Hematopoietic multipotent progenitor cell (in vitro differentiated cells): ENCODE measurements around the gene RPS19BP1. TPM values are rescaled to one million over a fixed set of nuclear protein-coding genes. Genes with fewer than 3 reads are reported as not detected.
A peak's percentile ranks its signal among the peaks of the same experiment; 100 is the strongest.

Experiments used
- DNase-seq, 3 donors: peaks; one replicate each; pipeline ENCODE4 v3.0.0-alpha.2; 2011 to 2015; ENCODE audit warnings: low read depth in 2 of 3, low spot score in 2 of 3
- total RNA-seq: library from RNA; depleted of rRNA; stranded (reverse); fragments of >200 nt; gene quantifications from one replicate; pipeline ENCODE4 v1.2.3, GENCODE V29; 2012

The RPS19BP1 gene
- total RNA-seq, 1 donor, result 40.1 TPM

GRCh38 chr22:39559456-39560105 is 27.0 kb upstream of the RPS19BP1 start:
- DNase-seq, result no peak

DNA sequence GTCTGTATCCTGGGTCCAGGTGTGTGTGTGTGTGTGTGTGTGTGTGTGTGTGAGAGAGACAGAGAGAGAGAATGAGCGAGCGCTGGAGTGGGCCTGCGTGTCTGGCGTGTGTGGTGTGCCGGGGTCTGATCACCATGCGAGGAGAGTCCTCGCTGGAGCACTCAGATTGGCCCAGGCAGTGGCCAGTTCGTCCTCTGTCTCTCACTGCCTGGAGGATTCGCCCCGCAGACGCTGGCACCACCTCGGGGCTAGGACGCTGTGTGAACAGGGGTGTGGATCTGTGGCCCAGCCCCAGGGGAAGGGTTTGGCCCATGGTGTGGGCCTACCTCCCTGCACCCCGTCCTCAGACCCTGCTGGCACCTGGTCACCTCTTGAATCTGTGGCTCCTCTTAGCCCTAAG is 26.4 kb upstream of the RPS19BP1 start:
- DNase-seq, result no peak

- no peak for DNase-seq
Observed at GRCh38 chr22:39558254-39558727, 25.7 kb upstream of the RPS19BP1 start.

GRCh38 chr22:39556970-39557841 is 24.7 kb upstream of the RPS19BP1 start:
- no peak for DNase-seq

- no peak for DNase-seq
Observed at GRCh38 chr22:39554151-39554550, 21.6 kb upstream of the RPS19BP1 start.

GRCh38 chr22:39553429-39553828 is 20.9 kb upstream of the RPS19BP1 start:
- DNase-seq, result no peak

DNA sequence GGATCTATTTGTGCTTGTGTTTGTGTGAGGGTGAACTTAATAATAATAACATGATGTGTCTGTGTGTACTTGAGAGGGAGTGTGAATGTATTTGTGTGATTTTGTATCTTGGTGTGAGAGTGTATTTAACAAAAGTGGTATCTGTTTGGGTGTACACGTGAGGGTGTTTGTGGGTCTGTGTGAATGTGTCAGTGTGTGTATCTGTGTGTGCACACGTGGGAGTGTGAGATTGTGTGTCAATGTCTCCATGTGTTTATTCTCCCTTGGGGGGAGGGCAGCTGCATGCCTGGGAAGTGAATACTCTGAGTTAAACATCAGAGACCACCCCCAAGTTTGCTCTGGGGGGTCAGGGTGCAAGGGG is 15.0 kb upstream of the RPS19BP1 start:
- DNase-seq, result no peak

GRCh38 chr22:39546889-39547586 is 14.5 kb upstream of the RPS19BP1 start:
- DNase-seq, result no peak

DNA sequence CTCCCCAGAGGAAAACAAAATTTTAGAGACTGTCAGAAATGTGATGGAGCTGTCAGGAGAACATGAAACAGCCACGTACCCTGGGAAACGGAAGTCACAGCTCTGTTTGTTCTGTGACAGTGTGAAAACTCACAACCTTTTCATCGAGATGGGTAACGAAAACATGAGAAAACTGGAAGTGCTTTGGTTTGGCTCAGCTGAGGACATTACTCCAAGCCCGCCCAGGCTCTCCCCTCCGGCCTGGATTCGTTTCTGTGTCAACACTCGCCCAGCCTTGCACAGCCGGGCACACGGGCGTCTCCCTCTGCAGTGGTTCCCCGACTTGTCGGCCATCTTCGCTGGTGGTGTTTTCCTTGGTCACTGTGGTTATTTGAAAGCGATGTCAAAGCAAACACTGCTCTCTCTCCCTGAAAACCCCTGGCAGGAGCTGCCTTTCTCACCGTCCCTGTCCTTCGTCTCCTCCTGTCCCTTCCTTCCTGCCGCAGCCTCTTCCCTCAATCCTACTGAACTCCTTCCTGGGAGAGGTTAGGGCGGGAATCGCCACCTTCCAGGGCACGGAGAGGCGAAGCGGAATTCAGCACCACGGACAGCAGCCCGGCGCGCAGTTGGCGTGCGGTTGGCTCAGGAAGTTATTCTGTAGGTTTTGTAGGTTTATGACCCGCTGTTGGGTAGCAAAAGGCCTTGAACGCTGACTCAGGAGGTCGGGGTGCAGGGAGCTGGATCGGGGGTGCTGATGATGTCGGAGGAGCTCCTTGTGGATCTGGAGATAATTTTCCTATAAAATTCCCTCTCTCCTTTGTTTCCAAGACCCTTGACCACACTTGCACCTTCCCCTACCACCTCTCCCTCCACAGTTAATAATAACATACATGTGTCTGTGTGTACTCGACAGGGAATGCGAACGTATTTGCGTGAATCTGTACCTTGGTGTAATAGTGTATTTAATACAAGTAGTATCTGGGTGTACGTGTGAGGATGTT is 13.1 kb upstream of the RPS19BP1 start:
- DNase-seq, result peak in 2 of 3 donors; percentile 57 to 66

DNA sequence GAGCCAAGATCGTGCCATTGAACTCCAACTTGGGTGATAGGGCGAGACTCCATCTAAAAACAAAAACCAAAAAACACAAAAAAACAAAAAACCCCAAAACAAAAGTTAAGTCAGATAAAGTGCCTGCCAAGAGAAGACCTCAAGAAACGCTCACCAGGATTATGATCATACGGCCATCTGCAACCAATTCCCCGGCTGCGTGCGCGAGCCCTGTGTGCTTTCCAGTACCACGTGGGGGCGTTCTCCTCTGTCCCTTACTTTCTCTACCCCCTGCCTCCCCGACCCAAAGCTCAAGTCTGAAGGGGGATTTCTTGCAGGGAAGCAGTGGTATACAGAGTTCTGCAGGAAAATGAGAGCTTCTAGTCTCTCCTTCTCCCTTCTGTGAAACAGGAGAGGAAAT is 10.5 kb upstream of the RPS19BP1 start:
- peak in 2 of 3 donors; percentile 58 to 66 for DNase-seq

DNA sequence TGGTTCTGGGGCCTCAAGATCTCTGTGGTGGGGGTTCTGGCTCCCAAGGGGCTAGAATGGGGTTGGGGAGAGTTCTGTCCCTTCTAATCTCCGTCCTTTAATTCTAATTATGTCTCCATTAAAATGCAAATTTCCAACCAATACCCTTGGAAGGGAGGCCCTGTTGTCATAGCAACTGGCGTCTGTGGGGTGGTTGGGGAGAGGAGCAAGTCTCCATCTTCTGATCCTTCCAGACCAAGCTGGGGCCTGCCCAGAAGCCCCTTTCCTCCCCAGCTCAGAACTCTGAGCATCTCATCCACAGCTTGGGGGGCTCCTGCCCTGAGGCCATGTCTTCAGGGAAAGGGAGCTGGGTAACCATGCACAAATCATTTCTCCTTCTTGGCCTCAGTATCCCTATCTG is 5.4 kb upstream of the RPS19BP1 start:
- no peak for DNase-seq

DNA sequence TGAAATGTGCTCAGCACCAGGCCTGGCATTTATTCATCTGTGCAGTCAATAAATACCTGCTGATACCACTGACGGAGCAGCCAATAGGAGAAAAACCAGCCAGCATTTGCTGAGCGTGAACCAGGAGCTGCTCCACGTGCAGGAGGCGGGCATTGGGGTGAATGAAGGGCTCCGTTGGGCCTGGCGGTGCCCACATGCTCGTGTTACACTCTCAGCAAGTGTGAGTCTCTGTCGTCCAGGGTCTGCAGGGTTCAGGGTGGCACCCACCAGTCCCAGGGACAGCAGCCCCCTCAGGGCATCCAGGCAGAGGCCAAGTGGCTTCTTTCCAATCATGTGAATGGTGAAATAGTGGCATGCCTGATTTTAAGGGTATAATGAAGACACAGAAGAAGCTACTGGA is 4.2 kb upstream of the RPS19BP1 start:
- DNase-seq, result no peak

- DNase-seq, result no peak
Observed at GRCh38 chr22:39535831-39536449, 3.4 kb upstream of the RPS19BP1 start.

- no peak for DNase-seq
Observed at GRCh38 chr22:39535357-39535725, 2.8 kb upstream of the RPS19BP1 start.

DNA sequence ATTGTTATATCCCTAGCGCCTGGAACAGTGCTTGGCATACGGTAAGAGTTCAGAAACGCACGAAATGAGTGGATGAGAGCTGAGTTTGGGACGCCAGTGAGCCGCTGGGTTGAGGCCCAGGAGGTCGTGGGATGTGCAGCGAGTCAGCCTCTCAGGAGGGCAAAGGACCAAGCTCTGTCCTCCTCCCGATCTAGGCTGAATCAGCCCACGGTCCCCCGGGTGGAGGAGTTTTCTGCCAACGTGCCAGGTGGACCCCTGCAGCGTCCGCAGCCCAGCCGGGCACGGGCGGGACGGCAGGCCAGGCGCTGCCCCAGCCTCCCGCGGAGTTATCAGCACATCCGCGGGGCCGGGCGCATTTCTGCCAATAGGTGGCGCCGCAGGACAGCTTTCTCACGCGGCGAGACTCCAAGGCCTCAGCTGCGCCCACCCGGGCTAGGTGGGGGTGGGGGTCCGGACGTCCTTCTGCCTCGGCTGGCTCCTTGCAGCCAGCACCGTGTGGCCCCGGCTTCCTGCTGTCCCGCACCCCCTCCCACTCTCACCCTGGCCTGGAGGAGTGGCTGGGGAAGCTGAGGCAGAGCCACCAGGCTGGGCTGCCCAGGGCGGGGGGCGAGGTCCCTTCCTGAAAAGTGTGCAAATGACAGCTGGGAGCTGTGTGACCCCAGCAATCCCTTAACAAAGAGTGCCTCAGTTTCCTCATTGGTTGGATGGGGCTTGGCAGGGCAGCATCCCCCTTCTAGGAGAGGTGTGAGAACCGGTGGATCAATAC is 2.2 kb upstream of the RPS19BP1 start:
- peak; percentile 67 to 79 (median 73) for DNase-seq

DNA sequence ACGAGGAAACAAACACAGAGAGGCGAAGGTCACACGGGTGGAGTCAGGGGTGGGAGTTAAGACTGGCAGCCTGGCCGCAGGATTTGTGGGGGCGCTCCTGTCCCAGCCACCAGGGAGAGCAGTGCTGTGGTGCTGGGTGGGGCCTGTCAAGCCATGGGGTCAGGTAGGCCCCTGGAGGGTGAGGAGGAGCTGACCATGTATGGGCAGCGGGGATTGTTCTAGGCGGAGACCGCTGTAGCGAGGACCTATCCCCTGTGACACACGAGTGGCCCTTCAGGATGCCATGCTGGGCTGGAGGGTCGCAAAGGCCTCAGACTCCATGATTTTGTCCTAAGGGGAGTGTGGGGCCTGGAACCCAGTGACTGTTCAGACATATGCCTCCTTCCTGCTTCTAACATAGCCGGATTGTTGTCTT is 1.6 kb upstream of the RPS19BP1 start:
- no peak for DNase-seq

- peak in 2 of 3 donors; percentile 72 for DNase-seq
Observed at GRCh38 chr22:39530692-39531331, 1.7 kb downstream of the RPS19BP1 start.

DNA sequence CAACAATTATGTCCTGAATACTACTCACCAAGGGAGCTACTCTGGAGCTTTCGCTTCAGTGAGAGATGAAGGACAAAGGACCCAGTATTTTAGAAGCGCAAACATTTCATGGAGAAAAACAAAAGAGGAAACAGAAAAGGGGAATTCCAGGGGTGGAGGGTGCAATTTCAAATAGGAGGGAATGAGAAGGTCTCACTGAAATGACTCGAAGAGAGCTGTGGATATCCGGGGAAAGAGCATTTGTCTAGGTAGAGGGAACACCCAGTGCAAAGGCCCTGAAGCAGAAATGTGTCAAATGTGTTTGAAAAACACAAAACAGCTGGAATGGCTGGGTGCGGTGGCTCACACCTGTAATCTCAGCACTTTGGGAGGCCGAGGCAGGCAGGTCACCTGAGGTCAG is 2.4 kb downstream of the RPS19BP1 start:
- no peak for DNase-seq

GRCh38 chr22:39529487-39529851 is 3.1 kb downstream of the RPS19BP1 start:
- no peak for DNase-seq
